Activated CD4-positive, alpha-beta T cell treated with anti-CD3 and anti-CD28 coated beads, Interleukin-2, amount 10 ng/mL, durations not matched to agents 24 days and 14 days (primary cell): ENCODE measurements around the gene PPM1H. TPM values are rescaled to one million over a fixed set of nuclear protein-coding genes. Genes with fewer than 3 reads are reported as not detected.
"Not testable (repeated sequence)": the region's sequence is repeated elsewhere in the genome, so short reads cannot be mapped to it uniquely, and the experiment has no call there.

Experiments
- DNase-seq: peaks from one replicate; pipeline ENCODE4 v3.0.0; 2022
- H3K27ac Mint-ChIP-seq: one replicate; pipeline ENCODE4 v1.8.0; 2022; ENCODE audit warnings: mild to moderate bottlenecking, mixed read lengths
- H3K27me3 Mint-ChIP-seq: one replicate; pipeline ENCODE4 v1.8.0; 2022; ENCODE audit warnings: mixed read lengths
- H3K36me3 Mint-ChIP-seq: one replicate; pipeline ENCODE4 v1.8.0; 2022; ENCODE audit warnings: low read depth, mild to moderate bottlenecking, mixed read lengths
- H3K4me1 Mint-ChIP-seq: one replicate; pipeline ENCODE4 v1.8.0; 2021; ENCODE audit warnings: mixed read lengths
- H3K4me3 Mint-ChIP-seq: one replicate; pipeline ENCODE4 v1.8.0; 2022; ENCODE audit warnings: mild to moderate bottlenecking, moderate library complexity, mixed read lengths
- H3K9me3 Mint-ChIP-seq: one replicate; pipeline ENCODE4 v1.8.0; 2021; ENCODE audit warnings: mixed read lengths
- intact Hi-C: fragments of 100-400 bp; cut with micrococcal nuclease; formaldehyde crosslinking; loops from one replicate; pipeline ENCODE4 v1.15.1; 2023
- total RNA-seq: library from RNA; stranded (reverse); gene quantifications from 2 replicates; pipeline ENCODE4 v1.2.3, GENCODE V29; 2022

Gene PPM1H
- total RNA-seq, 1 donor from 2014 or later = not detected

- intact Hi-C loops = no loop called here
- DNase-seq = no peak
- Mint-ChIP-seq H3K4me1 (peaks cover 9% of the 10 kb centered on the region), H3K36me3 (no peaks in the 10 kb centered on the region), H3K27me3 (peaks cover 5% of the 10 kb centered on the region), H3K4me3 (no peak overlapping the region), H3K27ac (no peak overlapping the region), H3K9me3 (no peaks in the 10 kb centered on the region)
These were observed 164.6 kb downstream of the PPM1H start for GRCh38 chr12:62770381-62770780.

- Mint-ChIP-seq H3K4me3 (no peak overlapping the region), H3K9me3 (no peaks in the 10 kb centered on the region), H3K36me3 (no peaks in the 10 kb centered on the region), H3K27ac (no peak overlapping the region), H3K4me1 (peaks cover 9% of the 10 kb centered on the region), H3K27me3 (peaks cover 9% of the 10 kb centered on the region)
- DNase-seq = no peak
- intact Hi-C loops = no loop called here
These were observed 165.8 kb downstream of the PPM1H start for GRCh38 chr12:62769076-62769619.

DNA sequence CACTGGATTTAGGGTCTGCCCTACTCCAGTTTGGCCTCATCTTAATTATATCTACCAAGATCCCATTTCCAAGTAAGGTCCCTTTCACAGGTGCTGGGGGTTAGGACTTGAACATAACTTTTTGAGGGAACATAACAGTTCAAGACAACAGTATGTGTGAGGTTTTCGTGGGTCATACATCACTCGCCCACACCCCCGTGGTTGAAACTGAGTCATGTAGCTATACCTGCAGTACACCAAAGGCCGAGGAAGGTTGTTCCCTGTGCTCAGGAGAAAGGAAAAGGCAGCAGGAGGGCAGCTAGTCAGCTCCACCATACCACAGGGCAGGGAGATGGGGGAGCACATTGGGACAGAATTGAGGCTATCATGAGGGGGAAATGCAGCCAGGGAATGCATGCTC lies 167.0 kb downstream of the PPM1H start:
- H3K27ac Mint-ChIP-seq = no peak overlapping the region

DNA sequence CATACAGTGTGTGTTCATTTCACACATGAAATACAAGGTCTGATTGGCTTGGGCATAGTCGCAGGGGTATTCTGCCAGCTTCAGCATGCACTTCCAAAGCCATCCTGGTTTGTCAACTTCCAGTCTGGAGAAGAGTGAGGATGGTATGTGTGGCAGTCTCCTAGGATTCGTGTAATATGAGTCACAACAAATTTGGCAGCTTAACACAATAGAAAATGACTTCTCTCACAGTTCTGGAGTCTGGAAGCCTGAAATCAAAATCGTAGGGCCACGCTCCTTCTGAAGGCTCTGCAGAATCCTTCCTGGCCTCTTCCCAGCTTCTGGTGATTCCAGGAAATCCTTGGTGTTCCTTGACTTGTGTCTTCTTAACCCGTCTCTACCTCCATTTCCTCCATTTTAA lies 167.5 kb downstream of the PPM1H start:
- Mint-ChIP-seq H3K9me3 (no peaks in the 10 kb centered on the region), H3K27ac (no peak overlapping the region), H3K36me3 (no peaks in the 10 kb centered on the region), H3K4me3 (no peak overlapping the region), H3K27me3 (peaks cover 14% of the 10 kb centered on the region), H3K4me1 (peaks cover 9% of the 10 kb centered on the region)
- no peak for DNase-seq
- intact Hi-C loops = no loop called here

More for the DNA sequence above, 167.0 kb downstream of the PPM1H start:
- Mint-ChIP-seq H3K4me1 (peaks cover 9% of the 10 kb centered on the region), H3K36me3 (no peaks in the 10 kb centered on the region), H3K27me3 (peaks cover 14% of the 10 kb centered on the region), H3K9me3 (no peaks in the 10 kb centered on the region), H3K4me3 (no peak overlapping the region)
- intact Hi-C loops = no loop called here
- no peak for DNase-seq

DNA sequence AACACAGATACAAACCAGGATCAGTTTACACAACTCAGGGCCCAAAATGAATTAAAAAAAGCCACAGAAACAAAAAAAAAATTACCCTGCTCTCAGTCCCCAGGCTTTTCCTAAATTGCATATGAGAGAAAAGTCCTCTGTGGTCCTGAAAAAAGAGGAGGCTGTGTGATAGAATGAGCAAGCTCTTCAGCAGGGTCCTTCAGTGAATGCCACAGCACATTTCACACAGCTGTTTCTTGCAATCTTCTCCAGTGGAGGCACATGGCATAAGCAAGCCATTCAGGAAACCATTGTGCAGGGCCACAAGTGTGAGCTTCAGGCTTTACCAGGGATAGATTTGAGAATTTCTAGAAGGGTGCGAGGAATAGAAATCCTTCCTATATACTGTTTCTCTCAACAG lies 168.5 kb downstream of the PPM1H start:
- Mint-ChIP-seq H3K36me3 (no peaks in the 10 kb centered on the region), H3K4me1 (peaks cover 9% of the 10 kb centered on the region), H3K27me3 (peaks cover 14% of the 10 kb centered on the region)

DNA sequence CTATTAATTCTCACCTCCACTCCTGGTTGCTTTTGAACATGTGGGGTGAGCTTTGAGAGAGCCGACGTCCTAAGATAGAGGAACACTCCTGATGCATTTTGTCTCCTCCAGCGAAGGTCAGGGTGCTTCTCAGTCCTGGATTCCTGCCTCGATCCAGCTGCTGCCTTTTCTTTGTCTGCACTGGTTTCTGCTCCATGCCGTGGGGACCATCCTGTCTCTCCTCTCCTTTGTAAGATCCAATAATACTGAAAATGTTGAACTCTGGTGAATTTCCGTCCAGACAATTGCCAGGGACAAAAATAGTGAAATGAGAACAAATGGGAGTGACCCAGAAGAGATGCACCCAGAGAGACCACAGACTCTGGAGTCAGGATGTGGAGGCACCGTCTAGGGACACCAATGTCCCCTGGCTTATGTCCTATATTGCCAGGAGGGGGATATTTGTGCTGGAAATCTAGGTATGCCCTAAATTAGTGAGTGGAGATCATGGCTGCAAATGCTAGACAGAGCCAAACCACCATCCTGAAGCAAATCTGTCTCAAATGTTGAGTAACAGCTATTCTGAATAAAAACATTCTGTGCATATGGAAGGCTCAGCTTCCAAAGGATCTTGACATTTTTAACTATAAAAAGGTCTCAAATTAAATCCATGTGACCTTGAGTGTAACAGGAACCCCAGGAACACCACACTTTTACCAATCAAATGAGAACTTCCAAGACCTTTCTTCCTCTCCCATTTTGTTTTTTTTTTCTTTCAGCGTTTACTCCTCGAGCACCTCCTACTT lies 170.9 kb downstream of the PPM1H start:
- Mint-ChIP-seq H3K4me3 (no peak overlapping the region), H3K4me1 (peaks cover 21% of the 10 kb centered on the region), H3K27me3 (peaks cover 14% of the 10 kb centered on the region), H3K27ac (no peak overlapping the region), H3K9me3 (no peaks in the 10 kb centered on the region), H3K36me3 (no peaks in the 10 kb centered on the region)
- intact Hi-C loops = no loop called here
- no peak for DNase-seq

More for the DNA sequence above, 168.5 kb downstream of the PPM1H start:
- intact Hi-C loops = no loop called here
- Mint-ChIP-seq H3K9me3 (no peaks in the 10 kb centered on the region), H3K4me3 (no peak overlapping the region), H3K27ac (no peak overlapping the region)
- DNase-seq = no peak

DNA sequence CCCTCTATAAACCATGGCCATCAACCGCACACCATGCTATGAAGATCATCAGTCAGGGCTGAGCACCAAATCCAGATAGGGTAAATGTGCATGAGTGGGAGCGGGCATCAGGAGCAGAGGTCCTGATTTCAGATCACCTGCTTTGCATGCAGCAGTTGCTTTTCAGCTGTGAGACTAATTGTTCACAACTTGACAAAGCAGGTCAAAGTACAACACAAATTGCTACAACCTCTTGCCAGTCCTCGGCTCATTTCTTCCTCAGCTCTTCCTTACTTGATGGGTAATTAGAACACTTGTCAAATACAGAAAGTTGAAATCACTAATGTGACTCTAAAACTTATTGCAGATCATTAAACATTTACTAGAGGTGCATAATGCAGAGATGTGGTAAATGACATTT lies 171.6 kb downstream of the PPM1H start:
- intact Hi-C loops = no loop called here
- Mint-ChIP-seq H3K4me1 (peaks cover 28% of the 10 kb centered on the region), H3K4me3 (no peak overlapping the region), H3K27me3 (peaks cover 11% of the 10 kb centered on the region), H3K27ac (no peak overlapping the region), H3K9me3 (no peaks in the 10 kb centered on the region), H3K36me3 (no peaks in the 10 kb centered on the region)
- no peak for DNase-seq

DNA sequence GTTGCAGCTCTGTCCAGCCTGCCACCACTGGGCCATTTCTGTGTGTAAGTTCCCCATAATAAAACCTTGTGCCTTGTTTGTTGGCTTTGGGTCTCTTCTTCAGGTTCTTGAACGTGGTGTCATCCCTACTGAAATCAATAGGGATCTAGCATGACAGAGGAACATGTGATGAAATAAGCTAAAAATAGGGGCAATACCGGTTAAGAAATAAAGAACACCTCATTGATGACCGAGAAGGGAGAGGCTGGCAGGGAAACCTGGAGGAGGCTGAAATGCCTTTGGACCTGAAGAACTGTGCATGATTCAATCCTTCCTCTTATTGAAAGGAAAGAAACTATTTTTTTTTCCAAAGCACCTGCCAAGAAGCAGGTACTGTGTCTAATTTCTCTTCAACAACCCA lies 172.3 kb downstream of the PPM1H start:
- intact Hi-C loops = no loop called here
- H3K27ac Mint-ChIP-seq = no peak overlapping the region
- H3K9me3 Mint-ChIP-seq = no peaks in the 10 kb centered on the region
- H3K4me1 Mint-ChIP-seq = peaks cover 23% of the 10 kb centered on the region
- H3K4me3 Mint-ChIP-seq = no peak overlapping the region
- no peaks in the 10 kb centered on the region for H3K36me3 Mint-ChIP-seq
- peaks cover 11% of the 10 kb centered on the region for H3K27me3 Mint-ChIP-seq
- no peak for DNase-seq

DNA sequence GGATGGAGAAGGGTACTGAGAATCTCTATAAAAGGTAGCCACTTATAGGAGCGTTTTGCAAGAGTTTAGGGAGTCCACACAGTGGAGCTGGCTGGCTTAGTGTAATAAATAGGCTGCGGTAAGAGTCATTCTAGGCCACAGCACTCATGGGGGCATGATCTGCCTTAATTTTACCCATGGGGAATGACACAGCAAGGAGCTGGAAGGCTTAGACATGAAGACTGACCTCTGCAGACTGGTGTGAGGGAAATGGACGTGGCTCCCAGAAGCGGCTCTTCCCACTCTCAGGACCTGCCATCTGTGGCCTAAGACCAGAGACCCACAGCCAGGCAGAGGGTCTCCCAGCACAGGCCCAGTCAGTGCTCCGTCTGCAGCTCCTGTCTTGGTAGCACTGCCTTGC lies 173.3 kb downstream of the PPM1H start:
- Mint-ChIP-seq H3K27ac (no peak overlapping the region), H3K9me3 (no peaks in the 10 kb centered on the region)
- intact Hi-C loops = no loop called here

GRCh38 chr12:62760779-62761178 lies 174.2 kb downstream of the PPM1H start:
- Mint-ChIP-seq H3K4me3 (no peak overlapping the region), H3K9me3 (no peaks in the 10 kb centered on the region), H3K4me1 (peaks cover 22% of the 10 kb centered on the region), H3K27me3 (peaks cover 11% of the 10 kb centered on the region), H3K36me3 (no peaks in the 10 kb centered on the region), H3K27ac (no peak overlapping the region)
- no peak for DNase-seq
- intact Hi-C loops = no loop called here

More for the DNA sequence above, 173.3 kb downstream of the PPM1H start:
- peaks cover 22% of the 10 kb centered on the region for H3K4me1 Mint-ChIP-seq
- H3K27me3 Mint-ChIP-seq = peaks cover 11% of the 10 kb centered on the region
- H3K4me3 Mint-ChIP-seq = no peak overlapping the region
- DNase-seq = no peak
- H3K36me3 Mint-ChIP-seq = no peaks in the 10 kb centered on the region

GRCh38 chr12:62760341-62760740 lies 174.6 kb downstream of the PPM1H start:
- H3K27ac Mint-ChIP-seq = peak overlapping the region; percentile 12
- intact Hi-C loops, H3K4me3 Mint-ChIP-seq: not testable (repeated sequence)

GRCh38 chr12:62758216-62758615 lies 176.7 kb downstream of the PPM1H start:
- Mint-ChIP-seq H3K27ac (no peak overlapping the region), H3K27me3 (peaks cover 12% of the 10 kb centered on the region), H3K36me3 (no peaks in the 10 kb centered on the region), H3K9me3 (no peaks in the 10 kb centered on the region), H3K4me3 (no peak overlapping the region), H3K4me1 (peaks cover 22% of the 10 kb centered on the region)
- DNase-seq = no peak
- intact Hi-C loops = loop anchor here (5.0 kb wide), 1 partner anchor 61 kb away; no protein-coding TSS in a partner anchor

More at GRCh38 chr12:62760341-62760740, 174.6 kb downstream of the PPM1H start:
- Mint-ChIP-seq H3K27me3 (peaks cover 11% of the 10 kb centered on the region), H3K4me1 (peaks cover 22% of the 10 kb centered on the region)
- not testable (repeated sequence) for H3K36me3 Mint-ChIP-seq, DNase-seq, H3K9me3 Mint-ChIP-seq

- intact Hi-C loops = loop anchor here (5.0 kb wide), 1 partner anchor 60 kb away; no protein-coding TSS in a partner anchor
- Mint-ChIP-seq H3K36me3 (no peaks in the 10 kb centered on the region), H3K27me3 (peaks cover 16% of the 10 kb centered on the region), H3K4me3 (no peak overlapping the region), H3K4me1 (peaks cover 22% of the 10 kb centered on the region), H3K9me3 (no peaks in the 10 kb centered on the region), H3K27ac (no peak overlapping the region)
- no peak for DNase-seq
These were observed 177.9 kb downstream of the PPM1H start for GRCh38 chr12:62757048-62757447.

- Mint-ChIP-seq H3K4me3 (no peak overlapping the region), H3K36me3 (no peaks in the 10 kb centered on the region), H3K4me1 (peaks cover 11% of the 10 kb centered on the region), H3K27me3 (peaks cover 29% of the 10 kb centered on the region), H3K9me3 (no peaks in the 10 kb centered on the region), H3K27ac (no peak overlapping the region)
- intact Hi-C loops = loop anchor here (5.0 kb wide), 1 partner anchor 57 kb away; no protein-coding TSS in a partner anchor
- no peak for DNase-seq
These were observed 180.2 kb downstream of the PPM1H start for GRCh38 chr12:62754706-62755105.
